ENCODE measurements around the gene ABLIM2.

The ABLIM2 gene

GRCh38 chr4:8117278-8117682 is 41.3 kb downstream of the ABLIM2 start:
- peak; percentile 52 for DNase-seq

- no peak for DNase-seq
Measured at GRCh38 chr4:8115916-8116315, 42.7 kb downstream of the ABLIM2 start.

GRCh38 chr4:8115203-8115520 is 43.5 kb downstream of the ABLIM2 start:
- DNase-seq: no peak

GRCh38 chr4:8114456-8115202 is 44.0 kb downstream of the ABLIM2 start:
- no peak for DNase-seq

GRCh38 chr4:8113611-8114377 is 44.8 kb downstream of the ABLIM2 start:
- no peak for DNase-seq

- no peak for DNase-seq
Measured at GRCh38 chr4:8112672-8113071, 45.9 kb downstream of the ABLIM2 start.

GRCh38 chr4:8112036-8112576 is 46.5 kb downstream of the ABLIM2 start:
- DNase-seq: no peak

- DNase-seq: peak; percentile 23
Measured at GRCh38 chr4:8110071-8110986, 48.3 kb downstream of the ABLIM2 start.

- DNase-seq: no peak
Measured at GRCh38 chr4:8109406-8110065, 49.1 kb downstream of the ABLIM2 start.

- no peak for DNase-seq
Measured at GRCh38 chr4:8108991-8109390, 49.6 kb downstream of the ABLIM2 start.

GRCh38 chr4:8108261-8108660 is 50.4 kb downstream of the ABLIM2 start:
- no peak for DNase-seq

GRCh38 chr4:8107146-8107657 is 51.4 kb downstream of the ABLIM2 start:
- no peak for DNase-seq

GRCh38 chr4:8106451-8107025 is 52.1 kb downstream of the ABLIM2 start:
- DNase-seq: no peak

- no peak for DNase-seq
Measured at GRCh38 chr4:8105306-8106100, 53.1 kb downstream of the ABLIM2 start.

- DNase-seq: no peak
Measured at GRCh38 chr4:8104491-8105305, 53.9 kb downstream of the ABLIM2 start.

- DNase-seq: no peak
Measured at GRCh38 chr4:8103421-8104390, 54.9 kb downstream of the ABLIM2 start.

- no peak for DNase-seq
Measured at GRCh38 chr4:8102831-8103230, 55.8 kb downstream of the ABLIM2 start.

GRCh38 chr4:8102076-8102355 is 56.6 kb downstream of the ABLIM2 start:
- DNase-seq: no peak
